H1 (cell line): ENCODE results near the gene KCNQ1. TPM values are rescaled to one million over a fixed set of nuclear protein-coding genes. Genes with fewer than 3 reads are reported as not detected.

Experiments used
- CTCF ChIA-PET: fragments of 300-600 bp; sonication (Branson Sonifier 250); formaldehyde crosslinking; loops from one replicate; lab custom pipeline; 2021; ENCODE audit not compliant: partially characterized antibody; lab: Charles Lee
- POLR2A ChIA-PET: fragments of 300-600 bp; sonication (Branson Sonifier 250); formaldehyde crosslinking; loops from one replicate; lab custom pipeline; 2021; ENCODE audit warnings: inconsistent platforms; ENCODE audit not compliant: partially characterized antibody; lab: Charles Lee
- DNase-seq, 2 experiments: peaks; one replicate each; pipeline versions ENCODE4 v3.0.0 to v3.0.0-alpha.2; 2010 to 2022; ENCODE audit warnings: low spot score in 2 of 2, low read depth in 1 of 2, mixed read lengths in 1 of 2
- FAIRE-seq: peaks from 2 replicates; lab custom pipeline; 2011; peaks lifted over from hg19 to GRCh38; lab: Jason Lieb, UNC
- H2AFZ ChIP-seq: 2 replicates; pipeline ENCODE4 v1.8.1; 2012; ENCODE audit warnings: low read length, inconsistent platforms
- H2AK5ac ChIP-seq: 2 replicates; pipeline ENCODE4 v1.6.1; 2013; ENCODE audit warnings: low read depth, low read length
- H2BK120ac ChIP-seq: replicated peaks from 2 replicates; pipeline ENCODE3; 2013; ENCODE audit warnings: low read depth, low read length, inconsistent platforms
- H2BK12ac ChIP-seq: 2 replicates; pipeline ENCODE4 v1.6.1; 2013; ENCODE audit warnings: low read depth, low read length
- H2BK15ac ChIP-seq: 2 replicates; pipeline ENCODE4 v1.6.1; 2013; ENCODE audit warnings: low read length
- H2BK20ac ChIP-seq: 2 replicates; pipeline ENCODE4 v1.6.1; 2013; ENCODE audit warnings: low read length
- H2BK5ac ChIP-seq: 2 replicates; pipeline ENCODE4 v1.6.1; 2013; ENCODE audit warnings: low read depth, low read length
- H3K14ac ChIP-seq: 2 replicates; pipeline ENCODE4 v1.6.1; 2013; ENCODE audit warnings: inconsistent platforms; ENCODE audit not compliant: insufficient read length
- H3K18ac ChIP-seq: 2 replicates; pipeline ENCODE4 v1.6.1; 2013; ENCODE audit warnings: low read length; ENCODE audit errors: extremely low read depth
- H3K23ac ChIP-seq: 2 replicates; pipeline ENCODE4 v1.6.1; 2013; ENCODE audit warnings: inconsistent platforms; ENCODE audit not compliant: insufficient read length
- H3K23me2 ChIP-seq: 2 replicates; pipeline ENCODE4 v1.6.1; 2013; ENCODE audit warnings: low read depth, low read length
- H3K27ac ChIP-seq: 2 replicates; pipeline ENCODE4 v1.6.1; 2011; ENCODE audit warnings: low read depth, low read length, inconsistent platforms
- H3K27me3 ChIP-seq, 4 experiments: replicated peaks in 1 of 4; 1 replicate in 1 of 4; 2 replicates in 3 of 4; pipeline versions ENCODE4 v1.6.1 to v1.8.1; 2011 to 2013; ENCODE audit warnings: low read length in 3 of 4, mild to moderate bottlenecking in 3 of 4, inconsistent platforms in 2 of 4, mixed read lengths in 2 of 4, moderate library complexity in 1 of 4; ENCODE audit not compliant: control insufficient read depth in 3 of 4, insufficient read depth in 3 of 4; ENCODE audit errors: extremely low read depth in 1 of 4
- H3K36me3 ChIP-seq, 4 experiments: 2 replicates each; pipeline versions ENCODE4 v1.6.1 to v1.8.1; 2011 to 2013; ENCODE audit warnings: mild to moderate bottlenecking in 4 of 4, low read length in 3 of 4, moderate library complexity in 2 of 4, control low read depth in 1 of 4, inconsistent platforms in 1 of 4; ENCODE audit not compliant: insufficient read depth in 4 of 4, control insufficient read depth in 2 of 4
- H3K4ac ChIP-seq: replicated peaks from 2 replicates; pipeline ENCODE3; 2013; ENCODE audit warnings: low read length, low read depth, mixed read lengths, inconsistent platforms; ENCODE audit not compliant: insufficient read length
- H3K4me1 ChIP-seq, 4 experiments: replicated peaks in 1 of 4; 1 replicate in 1 of 4; 2 replicates in 3 of 4; pipeline versions ENCODE4 v1.6.1 to v1.8.1; 2011 to 2013; ENCODE audit warnings: low read length in 3 of 4, inconsistent platforms in 2 of 4, mixed read lengths in 1 of 4; ENCODE audit not compliant: insufficient read depth in 4 of 4, control insufficient read depth in 3 of 4
- H3K4me2 ChIP-seq, 2 experiments: 2 replicates each; pipeline versions ENCODE4 v1.6.1 to v1.8.1; 2011 to 2013; ENCODE audit warnings: low read depth in 2 of 2, low read length in 2 of 2, control low read depth in 1 of 2, inconsistent platforms in 1 of 2, mild to moderate bottlenecking in 1 of 2; ENCODE audit not compliant: insufficient read depth in 1 of 2
- H3K4me3 ChIP-seq, 4 experiments: fragments of 200-600, 300-600 bp in 1 of 4; sonication (generic), shearing (Covaris generic), sonication (Bioruptor Twin) in 1 of 4; 2 replicates each; pipeline versions ENCODE4 v1.5.1 to v1.8.1; 2011 to 2016; ENCODE audit warnings: low read length in 4 of 4, low read depth in 3 of 4, control low read depth in 2 of 4, inconsistent platforms in 2 of 4, mild to moderate bottlenecking in 2 of 4, mixed read lengths in 1 of 4, moderate library complexity in 1 of 4; ENCODE audit not compliant: insufficient read depth in 2 of 4; ENCODE audit errors: extremely low read depth in 1 of 4
- H3K56ac ChIP-seq: replicated peaks from 2 replicates; pipeline ENCODE3; 2013; ENCODE audit warnings: low read depth, mild to moderate bottlenecking, mixed read lengths, low read length, inconsistent platforms; ENCODE audit not compliant: insufficient read length
- H3K79me1 ChIP-seq: 2 replicates; pipeline ENCODE4 v1.6.1; 2013; ENCODE audit warnings: low read depth, low read length, control low read depth
- H3K79me2 ChIP-seq, 2 experiments: 2 replicates each; pipeline versions ENCODE4 v1.6.1 to v1.8.1; 2012 to 2013; ENCODE audit warnings: low read length in 2 of 2, mild to moderate bottlenecking in 2 of 2, inconsistent platforms in 1 of 2; ENCODE audit not compliant: insufficient read depth in 2 of 2, control insufficient read depth in 1 of 2
- H3K9ac ChIP-seq, 4 experiments: replicated peaks in 1 of 4; 1 replicate in 1 of 4; 2 replicates in 3 of 4; pipeline versions ENCODE4 v1.6.1 to v1.8.1; 2011 to 2013; ENCODE audit warnings: low read depth in 3 of 4, low read length in 3 of 4, control low read depth in 2 of 4, mild to moderate bottlenecking in 2 of 4, moderate library complexity in 2 of 4, inconsistent platforms in 1 of 4; ENCODE audit errors: extremely low read depth in 1 of 4
- H3K9me3 ChIP-seq, 2 experiments: 2 replicates each; pipeline versions ENCODE4 v1.6.1 to v1.8.1; 2012 to 2013; ENCODE audit warnings: mild to moderate bottlenecking in 2 of 2, moderate library complexity in 2 of 2, control low read depth in 1 of 2, inconsistent platforms in 1 of 2, low read depth in 1 of 2, low read length in 1 of 2, mixed read lengths in 1 of 2; ENCODE audit not compliant: insufficient read depth in 2 of 2
- H4K20me1 ChIP-seq, 2 experiments: replicated peaks in 1 of 2; 2 replicates each; pipeline versions ENCODE3 to v1.8.1; 2011 to 2013; ENCODE audit warnings: inconsistent platforms in 2 of 2, low read length in 2 of 2, mild to moderate bottlenecking in 1 of 2; ENCODE audit not compliant: insufficient read depth in 2 of 2, control insufficient read depth in 1 of 2
- H4K5ac ChIP-seq: 2 replicates; pipeline ENCODE4 v1.6.1; 2013; ENCODE audit warnings: low read length, low read depth, mixed read lengths, inconsistent platforms; ENCODE audit not compliant: insufficient read length
- H4K8ac ChIP-seq: 2 replicates; pipeline ENCODE4 v1.8.0; 2013; ENCODE audit warnings: mild to moderate bottlenecking, moderate library complexity, low read length, inconsistent platforms; ENCODE audit not compliant: insufficient read depth; ENCODE audit errors: extremely low read depth
- H4K91ac ChIP-seq: replicated peaks from 2 replicates; pipeline ENCODE3; 2013; ENCODE audit warnings: low read length, mixed read lengths, inconsistent platforms; ENCODE audit not compliant: insufficient read length
- SP4 ChIP-seq: IDR thresholded peaks from 2 replicates; pipeline ENCODE4 v1.6.1; 2012; ENCODE audit warnings: low read length, inconsistent platforms
- WGBS, 2 experiments: shearing (Covaris generic) in 1 of 2; methylation state at CpG; one replicate each; pipeline versions ENCODE4 v1.1.6 to v1.1.7; 2013 to 2015; ENCODE audit warnings: low lambda C conversion rate in 2 of 2, mixed read lengths in 2 of 2, inconsistent platforms in 1 of 2, low coverage in 1 of 2, missing lambda C conversion rate in 1 of 2; ENCODE audit not compliant: insufficient replicate concordance in 2 of 2, insufficient coverage in 1 of 2, insufficient read length in 1 of 2; ENCODE audit errors: extremely low coverage in 1 of 2, missing lambda C conversion rate in 1 of 2; 5-methylcytosine and 5-hydroxymethylcytosine counted together
- polyA plus RNA-seq, 7 experiments: library from polyadenylated mRNA; depleted of rRNA in 3 of 7; stranded (reverse) in 5 of 7; unstranded in 2 of 7; fragments of >200 nt in 5 of 7; fragments of 200-250 nt in 2 of 7; gene quantifications; 1 replicate in 5 of 7; 2 replicates in 1 of 7; 4 replicates in 1 of 7; pipeline versions ENCODE4 v1.2.1 to v1.2.3, GENCODE V29; 2011 to 2013; ENCODE audit warnings: missing spikeins in 2 of 7, mixed read lengths in 2 of 7
- total RNA-seq: library from RNA; stranded (reverse); fragmentation: NEBNext Ultra II Directional; extraction: Animal tissue kit (Norgen Biotek cat#: 25700); gene quantifications from 2 replicates; pipeline ENCODE4 v1.2.1, GENCODE V29; 2021
- TF ChIP-seq, protein P1 (sequence below): IDR thresholded peaks from 2 replicates; pipeline ENCODE4 v1.6.1; 2012; ENCODE audit warnings: inconsistent platforms

KCNQ1 gene
- total and polyA plus RNA-seq, 2 of the 8 experiments (the other 6 are each of a cell fraction or from before 2014, with no cell fraction given), result 1.9 to 2.0 TPM

DNA sequence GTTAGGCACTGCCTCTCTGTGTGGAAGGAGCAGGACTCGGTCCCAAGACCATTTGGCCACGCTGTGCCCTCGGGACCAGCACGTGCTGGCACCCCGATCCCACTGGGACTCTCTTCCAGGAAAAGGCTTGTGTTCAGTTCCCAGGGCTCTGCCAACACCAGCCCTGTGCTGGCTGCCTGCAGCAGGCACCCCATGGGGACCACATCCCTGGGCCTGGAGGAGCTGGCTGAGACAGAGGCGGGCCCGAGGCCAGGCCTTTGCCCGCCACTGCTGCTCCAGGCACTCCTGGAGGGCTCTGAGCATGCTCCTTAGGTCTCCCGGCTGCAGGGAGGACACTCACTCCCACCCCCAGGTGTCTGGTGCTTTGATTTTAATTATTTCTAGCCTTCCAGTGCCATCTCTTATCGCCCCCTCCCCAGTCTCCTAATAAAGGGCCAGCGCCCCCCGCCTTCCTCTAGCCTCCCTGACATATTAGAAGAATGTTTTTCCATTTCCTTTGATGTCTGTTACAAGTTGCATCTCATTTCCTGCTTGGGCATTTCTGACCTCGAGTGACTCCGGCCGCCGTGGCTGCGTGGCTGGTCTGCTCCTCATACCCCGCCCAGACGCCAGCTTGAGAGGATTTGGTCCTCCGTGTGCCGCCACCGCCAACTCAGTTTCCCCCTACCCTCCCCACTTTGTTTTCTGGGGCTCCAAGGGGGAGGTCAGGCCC, 426.3 kb downstream of the KCNQ1 start:
- FAIRE-seq (no peak), DNase-seq (no peak)
- Histone ChIP-seq H4K8ac (no peak overlapping the region), H4K20me1 (no peaks in the 10 kb centered on the region), H3K27ac (no peak overlapping the region), H2BK20ac (peak overlapping the region; percentile 66; the same call in 1 of the 2 replicates), H3K79me1 (no peaks in the 10 kb centered on the region), H2BK5ac (no peak overlapping the region), H3K27me3 (peaks cover 41 to 79% (median 64%) of the 10 kb centered on the region in 4 experiments), H3K36me3 (peaks cover 0 to 4% (median 0%) of the 10 kb centered on the region in 4 experiments; a peak in 1 of 8 replicates), H3K18ac (no peak overlapping the region; the same call in 1 of the 2 replicates), H4K91ac (peak overlapping the region; percentile 75), H3K4me3 (no peak overlapping the region), H2BK12ac (peak overlapping the region; percentile 90; the same call in 1 of the 2 replicates), H3K79me2 (no peaks in the 10 kb centered on the region), H3K23me2 (peaks cover 2% of the 10 kb centered on the region; the same call in 1 of the 2 replicates), H3K14ac (no peak overlapping the region), H3K4me2 (no peak overlapping the region), H3K4ac (no peak overlapping the region), H3K56ac (no peak overlapping the region), H2AK5ac (no peak overlapping the region), H3K9ac (no peak overlapping the region), H2BK15ac (peak overlapping the region; percentile 65; the same call in 1 of the 2 replicates), H3K9me3 (peaks cover 10 to 11% of the 10 kb centered on the region in 2 experiments; a peak in 2 of 4 replicates), H2BK120ac (no peak overlapping the region), H2AFZ (no peak overlapping the region), H4K5ac (peak overlapping the region; percentile 13), H3K23ac (no peak overlapping the region), H3K4me1 (peaks cover 4 to 29% (median 16%) of the 10 kb centered on the region in 4 experiments; a peak in 6 of 7 replicates)
- TF ChIP-seq, protein P1, sequence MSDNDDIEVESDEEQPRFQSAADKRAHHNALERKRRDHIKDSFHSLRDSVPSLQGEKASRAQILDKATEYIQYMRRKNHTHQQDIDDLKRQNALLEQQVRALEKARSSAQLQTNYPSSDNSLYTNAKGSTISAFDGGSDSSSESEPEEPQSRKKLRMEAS, result peak; percentile 43; the same call in 1 of the 2 replicates
- no peak for TF ChIP-seq SP4
- CTCF ChIA-PET, result interaction anchor here (1.3 to 1.5 kb wide), 2 partner anchors 10 to 340 kb away, joined by 4 read pairs; no protein-coding TSS in a partner anchor
- 72% methylated on average over 22 of the region's 22 CpGs; no CpG with 5 or more reads in 1 of the 2 experiments for WGBS, 2 experiments
- POLR2A ChIA-PET, result interaction anchor here (1.3 to 1.9 kb wide), 2 partner anchors 10 kb away, joined by 4 to 5 read pairs; no protein-coding TSS in a partner anchor
